H1 (cell line): Measurements from ENCODE around the gene PRTN3. TPM values are rescaled to one million over a fixed set of nuclear protein-coding genes. Genes with fewer than 3 reads are reported as not detected.

ENCODE experiments used
- CHD7 ChIP-seq: fragments of 300-600 bp; sonication (generic); IDR thresholded peaks from 2 replicates; pipeline ENCODE4 v1.7.1; 2012; ENCODE audit warnings: low read length, moderate library complexity, mild to moderate bottlenecking, inconsistent platforms; ENCODE audit not compliant: insufficient replicate concordance
- HDAC6 ChIP-seq: IDR thresholded peaks from one replicate; pipeline ENCODE4 v1.7.1; 2012; ENCODE audit warnings: low read depth, mild to moderate bottlenecking, inconsistent platforms, low read length, moderate library complexity
- KDM4A ChIP-seq: IDR thresholded peaks from one replicate; pipeline ENCODE4 v1.7.1; 2012; ENCODE audit warnings: low read depth, mild to moderate bottlenecking, moderate library complexity, low read length, inconsistent platforms; ENCODE audit not compliant: severe bottlenecking
- RNF2 ChIP-seq: fragments of 200-900, 300-1000 bp; sonication (generic); IDR thresholded peaks from 2 replicates; pipeline ENCODE4 v1.7.1; 2016; ENCODE audit warnings: borderline replicate concordance, low read depth, mild to moderate bottlenecking, antibody characterized with exemption, low read length; ENCODE audit not compliant: poor library complexity, severe bottlenecking; ENCODE audit errors: missing control alignments
- polyA plus RNA-seq, 7 experiments: library from polyadenylated mRNA; depleted of rRNA in 3 of 7; stranded (reverse) in 5 of 7; unstranded in 2 of 7; fragments of >200 nt in 5 of 7; fragments of 200-250 nt in 2 of 7; gene quantifications; 1 replicate in 5 of 7; 2 replicates in 1 of 7; 4 replicates in 1 of 7; pipeline versions ENCODE4 v1.2.1 to v1.2.3, GENCODE V29; 2011 to 2013; ENCODE audit warnings: missing spikeins in 2 of 7, mixed read lengths in 2 of 7
- total RNA-seq: library from RNA; stranded (reverse); fragmentation: NEBNext Ultra II Directional; extraction: Animal tissue kit (Norgen Biotek cat#: 25700); gene quantifications from 2 replicates; pipeline ENCODE4 v1.2.1, GENCODE V29; 2021

Gene PRTN3
- total and polyA plus RNA-seq, 2 of the 8 experiments (the other 6 are each of a cell fraction or from before 2014, with no cell fraction given): 0.39 to 2.1 TPM

GRCh38 chr19:852136-853013 is 11.6 kb downstream of the PRTN3 start, which contains the start of gene ELANE (continued):
- TF ChIP-seq RNF2: no peak
- no peak for TF ChIP-seq KDM4A
- no peak for TF ChIP-seq HDAC6
- TF ChIP-seq CHD7: no peak
